PFSK-1 (cell line): ENCODE measurements around the gene UBAC2.

Experiments
- FOXP2 ChIP-seq: optimal IDR thresholded peaks from 2 replicates; pipeline ENCODE3; 2011; ENCODE audit warnings: borderline replicate concordance, control low read depth, inconsistent platforms; ENCODE audit not compliant: insufficient read depth; ENCODE audit errors: extremely low read length, extremely low read depth
- POLR2AphosphoS5 ChIP-seq: IDR thresholded peaks from 2 replicates; pipeline ENCODE4 v1.6.1; 2012; ENCODE audit warnings: low read depth, mild to moderate bottlenecking, control low read depth, low read length, moderate library complexity
- SIN3A ChIP-seq: IDR thresholded peaks from 2 replicates; pipeline ENCODE4 v1.6.1; 2012; ENCODE audit warnings: mild to moderate bottlenecking, low read length, moderate library complexity, borderline replicate concordance; ENCODE audit not compliant: insufficient read depth
- TAF1 ChIP-seq: IDR thresholded peaks from 2 replicates; pipeline ENCODE4 v1.6.1; 2012; ENCODE audit warnings: low read length, control low read depth, borderline replicate concordance; ENCODE audit not compliant: insufficient read depth
- TF ChIP-seq, protein P1 (sequence below), 2 experiments: IDR thresholded peaks; 2 replicates each; pipeline versions ENCODE4 v1.6.1 to v1.8.0; 2011 to 2012; ENCODE audit warnings: low read depth in 2 of 2, low read length in 2 of 2, control low read depth in 1 of 2, inconsistent platforms in 1 of 2, mild to moderate bottlenecking in 1 of 2, moderate library complexity in 1 of 2; ENCODE audit not compliant: insufficient read depth in 1 of 2

UBAC2 gene

DNA sequence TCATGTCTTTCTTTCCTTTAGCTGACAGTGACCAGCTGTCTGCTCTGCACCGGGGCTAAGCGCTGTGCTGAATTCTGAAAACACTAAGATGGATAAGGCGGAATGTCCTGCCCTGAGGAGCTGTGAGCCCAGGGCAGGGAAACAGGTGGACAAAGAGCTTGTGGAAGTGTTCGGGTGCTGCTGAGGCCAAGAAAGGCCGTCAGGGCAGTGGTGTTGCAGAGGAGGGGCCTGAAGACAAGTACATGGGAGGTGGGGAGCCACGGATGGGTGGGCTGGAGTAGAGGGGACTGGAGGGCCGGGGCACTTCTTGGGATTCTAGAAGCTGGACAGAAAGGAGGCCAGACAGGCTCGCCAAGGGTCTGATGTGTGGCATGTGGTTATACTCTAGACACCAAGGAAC lies 172.8 kb downstream of the UBAC2 start:
- TF ChIP-seq FOXP2, result no peak
- no peak for TF ChIP-seq SIN3A
- TF ChIP-seq, protein P1, sequence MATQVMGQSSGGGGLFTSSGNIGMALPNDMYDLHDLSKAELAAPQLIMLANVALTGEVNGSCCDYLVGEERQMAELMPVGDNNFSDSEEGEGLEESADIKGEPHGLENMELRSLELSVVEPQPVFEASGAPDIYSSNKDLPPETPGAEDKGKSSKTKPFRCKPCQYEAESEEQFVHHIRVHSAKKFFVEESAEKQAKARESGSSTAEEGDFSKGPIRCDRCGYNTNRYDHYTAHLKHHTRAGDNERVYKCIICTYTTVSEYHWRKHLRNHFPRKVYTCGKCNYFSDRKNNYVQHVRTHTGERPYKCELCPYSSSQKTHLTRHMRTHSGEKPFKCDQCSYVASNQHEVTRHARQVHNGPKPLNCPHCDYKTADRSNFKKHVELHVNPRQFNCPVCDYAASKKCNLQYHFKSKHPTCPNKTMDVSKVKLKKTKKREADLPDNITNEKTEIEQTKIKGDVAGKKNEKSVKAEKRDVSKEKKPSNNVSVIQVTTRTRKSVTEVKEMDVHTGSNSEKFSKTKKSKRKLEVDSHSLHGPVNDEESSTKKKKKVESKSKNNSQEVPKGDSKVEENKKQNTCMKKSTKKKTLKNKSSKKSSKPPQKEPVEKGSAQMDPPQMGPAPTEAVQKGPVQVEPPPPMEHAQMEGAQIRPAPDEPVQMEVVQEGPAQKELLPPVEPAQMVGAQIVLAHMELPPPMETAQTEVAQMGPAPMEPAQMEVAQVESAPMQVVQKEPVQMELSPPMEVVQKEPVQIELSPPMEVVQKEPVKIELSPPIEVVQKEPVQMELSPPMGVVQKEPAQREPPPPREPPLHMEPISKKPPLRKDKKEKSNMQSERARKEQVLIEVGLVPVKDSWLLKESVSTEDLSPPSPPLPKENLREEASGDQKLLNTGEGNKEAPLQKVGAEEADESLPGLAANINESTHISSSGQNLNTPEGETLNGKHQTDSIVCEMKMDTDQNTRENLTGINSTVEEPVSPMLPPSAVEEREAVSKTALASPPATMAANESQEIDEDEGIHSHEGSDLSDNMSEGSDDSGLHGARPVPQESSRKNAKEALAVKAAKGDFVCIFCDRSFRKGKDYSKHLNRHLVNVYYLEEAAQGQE (IDR thresholded peaks at IDR 0.05; ENCODE audit: insufficient read depth in 1 of 2, low read depth in 2 of 2, low read length in 2 of 2), result no peak
- TF ChIP-seq POLR2AphosphoS5, result no peak
- no peak for TF ChIP-seq TAF1

DNA sequence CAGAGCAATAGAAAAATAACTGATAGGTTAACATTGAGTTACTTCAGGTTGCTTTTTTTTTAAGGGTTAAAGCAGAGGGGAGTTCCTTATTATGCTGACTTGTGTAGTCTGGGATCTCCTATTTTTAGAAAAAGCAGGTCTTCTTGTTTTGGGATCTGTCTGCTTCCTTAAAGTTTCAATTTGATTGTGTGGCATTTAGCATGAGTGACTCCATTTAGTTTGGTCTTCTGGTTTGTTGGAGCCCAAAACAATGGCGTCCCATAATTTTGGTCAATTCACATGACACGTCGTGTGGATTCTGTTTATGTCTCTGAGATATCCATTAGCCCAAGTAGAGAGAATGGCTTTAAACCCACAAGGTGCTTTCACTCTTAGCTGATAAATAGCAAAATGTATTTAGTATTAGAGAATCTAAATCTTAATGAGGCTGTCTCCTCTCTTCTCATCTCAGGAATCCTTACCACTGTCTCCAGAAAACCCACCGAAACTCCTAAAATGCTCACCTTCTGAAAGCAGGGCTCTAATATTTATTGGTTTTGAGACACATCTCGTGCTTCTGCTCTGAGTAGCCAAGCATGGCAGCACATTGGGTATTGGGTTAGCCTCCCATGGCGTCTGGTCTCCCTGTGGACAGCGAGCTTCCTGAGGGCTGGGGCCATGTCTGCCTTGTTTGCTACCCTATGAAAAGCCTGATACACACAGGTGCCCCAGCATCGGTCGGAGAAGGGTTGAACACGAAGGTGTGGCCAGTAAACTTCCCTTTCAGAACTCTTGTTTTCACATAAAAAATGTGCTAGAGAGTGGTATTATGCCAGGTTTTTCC lies 173.7 kb downstream of the UBAC2 start:
- TF ChIP-seq SIN3A (no peak), TAF1 (no peak), FOXP2 (no peak), POLR2AphosphoS5 (no peak)
- TF ChIP-seq, protein P1 (IDR thresholded peaks at IDR 0.05; ENCODE audit: insufficient read depth in 1 of 2, low read depth in 2 of 2, low read length in 2 of 2), result no peak

DNA sequence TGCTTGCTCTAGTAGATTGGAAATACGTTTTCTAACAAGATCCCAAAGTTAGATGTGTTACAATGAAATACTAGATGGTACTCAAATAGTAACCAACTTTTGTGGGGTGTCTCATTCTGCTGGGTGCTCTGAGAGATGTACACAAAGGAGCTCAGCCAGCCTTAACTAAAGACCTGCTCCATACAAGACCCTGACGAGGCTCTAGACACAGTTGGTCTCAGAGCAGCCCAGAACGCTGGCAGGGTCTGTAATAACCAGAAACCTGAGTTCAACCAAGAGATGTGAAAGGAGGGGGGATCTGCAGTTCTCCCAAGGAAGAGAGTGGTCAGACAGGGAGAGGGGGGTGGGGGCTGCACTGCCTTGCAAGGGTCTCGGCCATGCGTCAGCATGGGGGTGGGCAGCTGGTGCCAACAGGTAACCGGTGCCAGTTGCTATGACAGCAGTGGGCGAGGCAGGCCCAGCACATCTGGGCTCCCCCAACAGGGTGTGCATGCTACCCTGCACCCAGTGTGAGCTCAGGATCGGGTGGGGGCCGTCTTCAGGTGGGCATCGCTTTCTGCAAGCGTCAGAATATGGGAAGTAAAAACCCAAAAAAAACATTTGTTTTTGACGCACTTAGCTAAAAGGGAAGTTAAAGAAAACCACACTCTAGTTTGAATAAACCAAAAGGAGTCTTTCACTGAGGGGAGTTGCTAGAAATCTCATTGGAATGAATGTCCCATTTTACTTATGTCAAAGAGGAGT lies 174.5 kb downstream of the UBAC2 start:
- TF ChIP-seq SIN3A (no peak), FOXP2 (no peak), TAF1 (no peak), POLR2AphosphoS5 (no peak)
- TF ChIP-seq, protein P1 (IDR thresholded peaks at IDR 0.05; ENCODE audit: insufficient read depth in 1 of 2, low read depth in 2 of 2, low read length in 2 of 2), result no peak

DNA sequence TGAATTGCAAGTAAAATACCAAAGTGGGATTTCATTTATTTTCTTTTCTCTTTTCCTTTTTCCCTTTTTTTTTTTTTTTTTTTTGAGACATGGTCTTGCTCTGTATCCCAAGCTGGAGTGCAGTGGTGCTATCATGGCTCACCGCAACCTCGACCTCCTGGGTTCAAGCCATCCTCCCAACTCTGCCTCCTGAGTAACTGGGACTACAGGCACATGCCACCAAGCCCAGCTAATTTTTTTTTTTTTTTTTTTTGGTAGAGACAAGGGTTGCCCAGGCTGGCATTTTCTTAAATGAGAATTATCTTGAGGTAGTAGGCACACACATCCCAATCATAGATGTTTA lies 175.1 kb downstream of the UBAC2 start:
- TF ChIP-seq SIN3A (no peak), FOXP2 (no peak), TAF1 (no peak), POLR2AphosphoS5 (no peak)
- TF ChIP-seq, protein P1 (IDR thresholded peaks at IDR 0.05; ENCODE audit: insufficient read depth in 1 of 2, low read depth in 2 of 2, low read length in 2 of 2), result no peak
